GM19193 (cell line): ENCODE measurements around the gene SPANXD.
"Not testable (repeated sequence)": the region's sequence is repeated elsewhere in the genome, so short reads cannot be mapped to it uniquely, and the experiment has no call there.

ENCODE experiments used
- POLR2A ChIP-seq: IDR thresholded peaks from 4 replicates; pipeline ENCODE4 v1.6.1; 2011; ENCODE audit not compliant: insufficient read depth, insufficient read length; ENCODE audit errors: extremely low read depth

The SPANXD gene

GRCh38 chrX:141698639-141699038 is at the start of gene SPANXD:
TSS of gene SPANXD (minus strand) at chrX:141698739. CDS start at chrX:141698405, 334 bp downstream.
- TF ChIP-seq POLR2A, result not testable (repeated sequence)

GRCh38 chrX:141742666-141743065 is 44.1 kb upstream of the SPANXD start:
- TF ChIP-seq POLR2A, result no peak

- no peak for TF ChIP-seq POLR2A
Observed at GRCh38 chrX:141736656-141737055, 38.1 kb upstream of the SPANXD start.

- no peak for TF ChIP-seq POLR2A
Observed at GRCh38 chrX:141733371-141733770, 34.8 kb upstream of the SPANXD start.

GRCh38 chrX:141732031-141732430 is 33.5 kb upstream of the SPANXD start:
- TF ChIP-seq POLR2A, result no peak

GRCh38 chrX:141724186-141724585 is 25.6 kb upstream of the SPANXD start:
- TF ChIP-seq POLR2A, result no peak

GRCh38 chrX:141714680-141715079 is 16.1 kb upstream of the SPANXD start:
- no peak for TF ChIP-seq POLR2A

GRCh38 chrX:141701072-141701471 is 2.5 kb upstream of the SPANXD start:
- no peak for TF ChIP-seq POLR2A

GRCh38 chrX:141673946-141674345 is 24.6 kb downstream of the SPANXD start:
- TF ChIP-seq POLR2A, result no peak

GRCh38 chrX:141669689-141670088 is 28.9 kb downstream of the SPANXD start:
- no peak for TF ChIP-seq POLR2A

GRCh38 chrX:141668371-141668770 is 30.2 kb downstream of the SPANXD start:
- no peak for TF ChIP-seq POLR2A

GRCh38 chrX:141662781-141663180 is 35.8 kb downstream of the SPANXD start:
- no peak for TF ChIP-seq POLR2A

- TF ChIP-seq POLR2A, result no peak
Observed at GRCh38 chrX:141652286-141652685, 46.3 kb downstream of the SPANXD start.
